OCI-LY7 (cell line): ENCODE results near the gene ABLIM1. TPM values are rescaled to one million over a fixed set of nuclear protein-coding genes. Genes with fewer than 3 reads are reported as not detected.

ENCODE experiments used
- BruUV-seq: library from RNA; stranded (reverse); fragments of 400-500 nt; replicated peaks from 2 replicates; lab custom pipeline; 2021; lab: Mats Ljungman, UMichigan
- CTCF ChIA-PET: fragments of 300-600 bp; sonication (Branson Sonifier 250); formaldehyde crosslinking; loops from one replicate; lab custom pipeline; 2022; ENCODE audit warnings: antibody characterized with exemption; ENCODE audit not compliant: unreplicated experiment; lab: Charles Lee
- POLR2A ChIA-PET: fragments of 300-600 bp; sonication (Branson Sonifier 250); formaldehyde crosslinking; loops from one replicate; lab custom pipeline; 2022; ENCODE audit warnings: antibody characterized with exemption; lab: Charles Lee
- DNase-seq: peaks from one replicate; pipeline ENCODE4 v3.0.0-alpha.2; 2015; ENCODE audit warnings: low spot score
- H2AFZ ChIP-seq: fragments of 200-600 bp; sonication (generic), shearing (Covaris generic); 2 replicates; pipeline ENCODE4 v1.6.1; 2014; ENCODE audit warnings: mild to moderate bottlenecking, antibody characterized with exemption, low read length, moderate library complexity
- H3K27ac ChIP-seq: fragments of 200-600 bp; sonication (generic); 2 replicates; pipeline ENCODE4 v1.5.1; 2014; ENCODE audit warnings: mixed run types, low read depth, mild to moderate bottlenecking, moderate library complexity, low read length, inconsistent platforms; ENCODE audit not compliant: poor library complexity, severe bottlenecking
- H3K36me3 ChIP-seq: fragments of 200-600 bp; sonication (generic); 2 replicates; pipeline ENCODE4 v1.6.1; 2014; ENCODE audit warnings: mild to moderate bottlenecking, antibody characterized with exemption, low read length, moderate library complexity, mixed read lengths; ENCODE audit not compliant: insufficient read depth
- H3K4me1 ChIP-seq: fragments of 200-600 bp; sonication (generic); 2 replicates; pipeline ENCODE4 v1.5.1; 2014; ENCODE audit warnings: mild to moderate bottlenecking, low read length; ENCODE audit not compliant: insufficient read depth, poor library complexity, severe bottlenecking
- H3K4me2 ChIP-seq: fragments of 200-600 bp; sonication (generic); 2 replicates; pipeline ENCODE4 v1.6.1; 2014; ENCODE audit warnings: mild to moderate bottlenecking, low read length
- H3K4me3 ChIP-seq: fragments of 200-600 bp; sonication (generic); 2 replicates; pipeline ENCODE4 v1.5.1; 2014; ENCODE audit warnings: mild to moderate bottlenecking, low read depth, low read length; ENCODE audit not compliant: poor library complexity, severe bottlenecking
- H3K79me2 ChIP-seq: fragments of 200-600 bp; sonication (generic); 2 replicates; pipeline ENCODE4 v1.6.1; 2016; ENCODE audit warnings: low read depth, mild to moderate bottlenecking, low read length, moderate library complexity, mixed read lengths; ENCODE audit not compliant: insufficient read depth
- H3K9me2 ChIP-seq: fragments of 200-600 bp; sonication (generic); 2 replicates; pipeline ENCODE4 v1.6.1; 2016; ENCODE audit warnings: mild to moderate bottlenecking, low read length, mixed read lengths; ENCODE audit not compliant: insufficient read depth
- H3K9me3 ChIP-seq: fragments of 200-600 bp; sonication (generic); 2 replicates; pipeline ENCODE4 v1.6.1; 2014; ENCODE audit warnings: mild to moderate bottlenecking, mixed run types, low read length, mixed read lengths
- H4K20me1 ChIP-seq: fragments of 200-600 bp; sonication (generic); 2 replicates; pipeline ENCODE4 v1.6.1; 2014; ENCODE audit warnings: mild to moderate bottlenecking, antibody characterized with exemption, low read length, moderate library complexity, mixed read lengths; ENCODE audit not compliant: insufficient read depth
- EZH2phosphoT487 ChIP-seq: fragments of 200-600 bp; sonication (generic); IDR thresholded peaks from 2 replicates; pipeline ENCODE4 v1.6.1; 2018; ENCODE audit warnings: low read depth, borderline replicate concordance, mild to moderate bottlenecking, mixed run types, antibody characterized with exemption, low read length, moderate library complexity, mixed read lengths
- intact Hi-C: fragments of 100-400 bp; cut with micrococcal nuclease; formaldehyde crosslinking; loops from one replicate; pipeline ENCODE4 v1.10.0; 2022; ENCODE audit not compliant: unreplicated experiment
- total RNA-seq, 2 experiments: library from RNA; depleted of rRNA in 1 of 2; stranded (reverse); fragments of >200 nt in 1 of 2; shearing (Covaris generic) in 1 of 2; gene quantifications; 2 replicates each; pipeline ENCODE4 v1.2.3, GENCODE V29; 2014 to 2022
- TF ChIP-seq, protein P1 (sequence below): fragments of 200-600 bp; sonication (generic); conservative IDR thresholded peaks from 2 replicates; pipeline ENCODE4 v1.5.1; 2014; ENCODE audit warnings: mild to moderate bottlenecking, antibody characterized with exemption, low read length, moderate library complexity, mixed read lengths

Gene ABLIM1
- total RNA-seq, 2 experiments from 2014 or later, result 94.2 to 268 TPM

DNA sequence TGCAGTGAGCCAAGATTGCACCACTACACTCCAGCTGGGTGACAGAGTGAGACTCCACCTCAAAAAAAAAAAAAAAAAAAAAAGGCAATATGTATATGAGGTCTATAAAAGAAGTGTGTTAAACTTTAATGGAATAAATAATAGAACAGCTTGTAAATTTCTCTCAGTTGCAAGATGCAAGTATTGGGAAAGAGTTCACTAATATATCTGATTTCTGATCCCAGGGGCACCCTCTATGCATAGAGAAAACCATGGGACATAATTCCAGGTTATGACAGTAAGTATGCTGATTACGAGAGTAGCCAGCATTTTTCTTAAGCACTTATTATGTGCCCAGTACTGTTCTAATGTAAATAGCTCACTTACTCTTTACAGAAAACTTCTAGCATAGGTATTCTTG lies 187.7 kb downstream of the ABLIM1 start:
- no peak overlapping the region for H3K4me2 ChIP-seq
- intact Hi-C loops, result loop anchor here (2.0 to 10.0 kb wide), 2 partner anchors 232 to 654 kb away; no protein-coding TSS in a partner anchor
- no peak overlapping the region for H3K27ac ChIP-seq
- peaks cover 27% of the 10 kb centered on the region for H3K4me1 ChIP-seq
- ChIA-PET CTCF (interaction anchor here (0.6 to 1.3 kb wide), 3 partner anchors 78 to 167 kb away, joined by 3 read pairs; no protein-coding TSS in a partner anchor), POLR2A (interaction anchor here (0.7 to 4.5 kb wide), 9 partner anchors 9 to 79 kb away, joined by 3 to 35 read pairs (median 5); no protein-coding TSS in a partner anchor)
- BruUV-seq, result no TSS peak
- no peak overlapping the region for H3K4me3 ChIP-seq
- peaks cover 7% of the 10 kb centered on the region; the same call in 1 of the 2 replicates for H3K79me2 ChIP-seq
- TF ChIP-seq, protein P1, sequence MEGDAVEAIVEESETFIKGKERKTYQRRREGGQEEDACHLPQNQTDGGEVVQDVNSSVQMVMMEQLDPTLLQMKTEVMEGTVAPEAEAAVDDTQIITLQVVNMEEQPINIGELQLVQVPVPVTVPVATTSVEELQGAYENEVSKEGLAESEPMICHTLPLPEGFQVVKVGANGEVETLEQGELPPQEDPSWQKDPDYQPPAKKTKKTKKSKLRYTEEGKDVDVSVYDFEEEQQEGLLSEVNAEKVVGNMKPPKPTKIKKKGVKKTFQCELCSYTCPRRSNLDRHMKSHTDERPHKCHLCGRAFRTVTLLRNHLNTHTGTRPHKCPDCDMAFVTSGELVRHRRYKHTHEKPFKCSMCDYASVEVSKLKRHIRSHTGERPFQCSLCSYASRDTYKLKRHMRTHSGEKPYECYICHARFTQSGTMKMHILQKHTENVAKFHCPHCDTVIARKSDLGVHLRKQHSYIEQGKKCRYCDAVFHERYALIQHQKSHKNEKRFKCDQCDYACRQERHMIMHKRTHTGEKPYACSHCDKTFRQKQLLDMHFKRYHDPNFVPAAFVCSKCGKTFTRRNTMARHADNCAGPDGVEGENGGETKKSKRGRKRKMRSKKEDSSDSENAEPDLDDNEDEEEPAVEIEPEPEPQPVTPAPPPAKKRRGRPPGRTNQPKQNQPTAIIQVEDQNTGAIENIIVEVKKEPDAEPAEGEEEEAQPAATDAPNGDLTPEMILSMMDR, result no peak
- no peak for TF ChIP-seq EZH2phosphoT487
- peaks cover 73% of the 10 kb centered on the region for H3K36me3 ChIP-seq
- no peaks in the 10 kb centered on the region for H3K9me3 ChIP-seq
- no peak overlapping the region for H2AFZ ChIP-seq
- peaks cover 6% of the 10 kb centered on the region; the same call in 1 of the 2 replicates for H4K20me1 ChIP-seq
- no peaks in the 10 kb centered on the region for H3K9me2 ChIP-seq
- DNase-seq, result no peak

DNA sequence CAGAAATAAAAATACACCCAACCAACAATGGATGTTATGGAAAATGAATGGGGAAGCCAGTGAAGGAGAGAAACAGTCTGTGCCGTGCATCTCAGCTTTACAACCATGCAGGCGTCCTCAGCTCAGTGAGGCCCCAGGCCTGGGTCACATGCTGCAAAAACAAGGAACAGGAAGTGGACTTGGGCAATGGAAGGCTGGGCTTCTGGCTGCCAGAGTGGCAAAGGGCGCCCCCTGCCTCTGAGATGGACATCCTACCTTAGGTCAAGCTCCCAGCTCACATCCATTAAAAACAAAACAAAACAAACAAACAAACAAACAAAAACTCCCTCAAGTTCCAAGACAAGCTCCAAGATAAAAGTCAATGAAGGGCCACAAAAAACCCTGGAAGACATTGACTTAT lies 199.1 kb downstream of the ABLIM1 start:
- POLR2A ChIA-PET, result interaction anchor here (0.7 to 1.6 kb wide), 3 partner anchors 15 to 912 kb away, joined by 3 to 4 read pairs (median 3); no protein-coding TSS in a partner anchor
- H3K4me1 ChIP-seq, result no peaks in the 10 kb centered on the region
- no peaks in the 10 kb centered on the region for H3K9me2 ChIP-seq
- H4K20me1 ChIP-seq, result no peaks in the 10 kb centered on the region
- no TSS peak for BruUV-seq
- peaks cover 92% of the 10 kb centered on the region for H3K36me3 ChIP-seq
- peak; percentile 24 for DNase-seq
- H3K9me3 ChIP-seq, result no peaks in the 10 kb centered on the region
- H3K4me3 ChIP-seq, result no peak overlapping the region
- H2AFZ ChIP-seq, result no peak overlapping the region
- H3K79me2 ChIP-seq, result no peaks in the 10 kb centered on the region
- no peak overlapping the region for H3K27ac ChIP-seq
- TF ChIP-seq EZH2phosphoT487, result no peak
- TF ChIP-seq, protein P1, result peak; percentile 72
- CTCF ChIA-PET, result interaction anchor here (0.6 kb wide), 1 partner anchor 373 kb away, joined by 3 read pairs; no protein-coding TSS in a partner anchor
- intact Hi-C loops, result loop anchor here (5.0 kb wide), 1 partner anchor 157 kb away; no protein-coding TSS in a partner anchor
- no peak overlapping the region for H3K4me2 ChIP-seq
